ENCODE results near the gene B4GALT5.

Gene B4GALT5

GRCh38 chr20:49657118-49657901 lies 56.4 kb downstream of the B4GALT5 start:
- DNase-seq (ENCODE audit: low read depth in 2 of 2) = peak; percentile 29 to 39

GRCh38 chr20:49656304-49656703 lies 57.4 kb downstream of the B4GALT5 start:
- no peak for DNase-seq (ENCODE audit: low read depth in 2 of 2)

- DNase-seq (ENCODE audit: low read depth in 2 of 2) = no peak
Observed at GRCh38 chr20:49653925-49654434, 59.7 kb downstream of the B4GALT5 start.

- DNase-seq (ENCODE audit: low read depth in 2 of 2) = no peak
Observed at GRCh38 chr20:49649672-49650071, 64.0 kb downstream of the B4GALT5 start.

GRCh38 chr20:49647550-49647949 lies 66.1 kb downstream of the B4GALT5 start:
- DNase-seq (ENCODE audit: low read depth in 2 of 2) = peak; percentile 28 to 32

- no peak for DNase-seq (ENCODE audit: low read depth in 2 of 2)
Observed at GRCh38 chr20:49646528-49646927, 67.2 kb downstream of the B4GALT5 start.

GRCh38 chr20:49646126-49646525 lies 67.6 kb downstream of the B4GALT5 start:
- DNase-seq (ENCODE audit: low read depth in 2 of 2) = peak in 1 of 2 experiments; percentile 6

GRCh38 chr20:49644980-49645565 lies 68.6 kb downstream of the B4GALT5 start:
- no peak for DNase-seq (ENCODE audit: low read depth in 2 of 2)

- DNase-seq (ENCODE audit: low read depth in 2 of 2) = no peak
Observed at GRCh38 chr20:49642816-49643215, 70.9 kb downstream of the B4GALT5 start.

GRCh38 chr20:49641683-49642656 lies 71.7 kb downstream of the B4GALT5 start:
- no peak for DNase-seq (ENCODE audit: low read depth in 2 of 2)

GRCh38 chr20:49637046-49637637 lies 76.5 kb downstream of the B4GALT5 start:
- no peak for DNase-seq (ENCODE audit: low read depth in 2 of 2)

- DNase-seq (ENCODE audit: low read depth in 2 of 2) = no peak
Observed at GRCh38 chr20:49636447-49636846, 77.2 kb downstream of the B4GALT5 start.

GRCh38 chr20:49635866-49636265 lies 77.8 kb downstream of the B4GALT5 start:
- DNase-seq (ENCODE audit: low read depth in 2 of 2) = no peak

- DNase-seq (ENCODE audit: low read depth in 2 of 2) = no peak
Observed at GRCh38 chr20:49635166-49635565, 78.5 kb downstream of the B4GALT5 start.

- no peak for DNase-seq (ENCODE audit: low read depth in 2 of 2)
Observed at GRCh38 chr20:49634116-49634515, 79.6 kb downstream of the B4GALT5 start.

- no peak for DNase-seq (ENCODE audit: low read depth in 2 of 2)
Observed at GRCh38 chr20:49633643-49634042, 80.0 kb downstream of the B4GALT5 start.

GRCh38 chr20:49633023-49633422 lies 80.7 kb downstream of the B4GALT5 start:
- DNase-seq (ENCODE audit: low read depth in 2 of 2) = no peak

- no peak for DNase-seq (ENCODE audit: low read depth in 2 of 2)
Observed at GRCh38 chr20:49631856-49632418, 81.7 kb downstream of the B4GALT5 start.

- DNase-seq (ENCODE audit: low read depth in 2 of 2) = no peak
Observed at GRCh38 chr20:49631061-49631716, 82.5 kb downstream of the B4GALT5 start.

- no peak for DNase-seq (ENCODE audit: low read depth in 2 of 2)
Observed at GRCh38 chr20:49630396-49630951, 83.2 kb downstream of the B4GALT5 start.
